ENCODE data around the gene HERPUD1.

HERPUD1 gene

DNA sequence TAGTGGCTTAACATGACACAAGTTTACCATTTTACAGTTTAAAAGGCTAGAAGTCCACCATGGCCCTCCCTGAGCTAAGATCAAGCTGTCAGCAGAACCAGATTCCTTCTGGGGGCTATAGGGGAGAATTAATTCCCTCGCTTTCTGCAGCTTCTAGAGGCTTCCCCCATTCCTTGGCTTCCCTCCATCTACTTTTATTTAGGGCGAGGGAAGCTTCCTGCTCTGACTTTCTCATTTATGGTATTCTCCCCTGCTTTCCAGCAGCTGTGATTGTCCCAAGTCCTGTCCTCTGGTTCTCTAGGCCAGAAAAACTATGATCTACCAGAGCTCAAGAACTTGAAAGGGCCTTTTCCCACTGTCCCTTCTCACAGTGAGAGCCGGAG, 34.1 kb downstream of the HERPUD1 start:
- WGBS (ENCODE audit: insufficient coverage), result 100% methylated on average over 2 of the region's 3 CpGs
- POLR2A ChIA-PET, result no interaction called here

DNA sequence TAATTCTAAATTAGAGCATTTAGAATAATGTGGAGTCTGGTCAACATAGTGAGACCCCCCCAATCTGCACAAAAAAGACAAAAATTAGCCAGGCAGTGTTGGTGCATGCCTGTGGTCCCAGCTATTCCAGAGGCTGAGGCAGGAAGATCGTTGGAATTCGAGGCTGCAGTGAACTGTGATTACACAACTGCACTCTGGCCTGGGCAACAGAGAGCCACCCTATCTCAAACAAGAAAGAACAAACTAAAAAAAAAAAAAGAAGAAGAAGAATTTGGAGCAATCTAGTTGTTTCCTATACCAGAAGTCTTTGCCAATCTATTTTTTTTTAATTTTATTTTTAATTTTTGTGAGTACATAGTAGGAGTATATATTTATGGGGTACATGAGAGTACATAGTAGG, 35.8 kb downstream of the HERPUD1 start:
- DNase-seq, result no peak
- no peak overlapping the region for H3K27ac ChIP-seq (ENCODE audit: insufficient read depth in 1 of 2, low read depth in 1 of 2, low read length in 2 of 2, poor library complexity in 1 of 2, severe bottlenecking in 2 of 2)
- WGBS (ENCODE audit: insufficient coverage), result 80% methylated on average over 1 of the region's 2 CpGs
- peaks cover 2 to 13% (median 7%) of the 10 kb centered on the region in 4 experiments for H3K4me1 ChIP-seq (ENCODE audit: control extremely low read depth in 1 of 4, control insufficient read depth in 4 of 4, insufficient read depth in 4 of 4, low read length in 3 of 4)
- CTCF ChIA-PET, result interaction anchor here (0.6 to 1.0 kb wide), 3 partner anchors 116 to 281 kb away, joined by 3 read pairs; no protein-coding TSS in a partner anchor
- no peaks in the 10 kb centered on the region for H3K9me3 ChIP-seq (ENCODE audit: control extremely low read depth in 1 of 5, control insufficient read depth in 4 of 5, insufficient read depth in 2 of 5, low read depth in 1 of 5, low read length in 4 of 5)
- H3K27me3 ChIP-seq (replicated peaks in 2 of 5; ENCODE audit: control insufficient read depth in 4 of 5, insufficient read depth in 5 of 5, low read length in 4 of 5), result no peaks in the 10 kb centered on the region
- no peak overlapping the region for H3K4me3 ChIP-seq (ENCODE audit: control insufficient read depth in 1 of 7, extremely low read depth in 1 of 7, insufficient read depth in 4 of 7, low read depth in 2 of 7, low read length in 6 of 7)
- POLR2A ChIA-PET, result interaction anchor here (0.6 to 0.7 kb wide), 2 partner anchors 10 to 203 kb away, joined by 3 read pairs; no protein-coding TSS in a partner anchor
- H3K36me3 ChIP-seq (ENCODE audit: control insufficient read depth in 4 of 4, insufficient read depth in 4 of 4, low read length in 3 of 4), result no peaks in the 10 kb centered on the region

More for the DNA sequence above, 34.1 kb downstream of the HERPUD1 start:
- H3K9me3 ChIP-seq (ENCODE audit: control extremely low read depth in 1 of 5, control insufficient read depth in 4 of 5, insufficient read depth in 2 of 5, low read depth in 1 of 5, low read length in 4 of 5), result no peaks in the 10 kb centered on the region
- H3K27me3 ChIP-seq (replicated peaks in 2 of 5; ENCODE audit: control insufficient read depth in 4 of 5, insufficient read depth in 5 of 5, low read length in 4 of 5), result no peaks in the 10 kb centered on the region
- no peaks in the 10 kb centered on the region for H3K36me3 ChIP-seq (ENCODE audit: control insufficient read depth in 4 of 4, insufficient read depth in 4 of 4, low read length in 3 of 4)
- H3K27ac ChIP-seq (ENCODE audit: insufficient read depth in 1 of 2, low read depth in 1 of 2, low read length in 2 of 2, poor library complexity in 1 of 2, severe bottlenecking in 2 of 2), result no peak overlapping the region
- DNase-seq, result no peak
- H3K4me3 ChIP-seq (ENCODE audit: control insufficient read depth in 1 of 7, extremely low read depth in 1 of 7, insufficient read depth in 4 of 7, low read depth in 2 of 7, low read length in 6 of 7), result no peak overlapping the region
- CTCF ChIA-PET, result interaction anchor here (0.7 to 6.9 kb wide), 12 partner anchors 9 to 204 kb away, joined by 3 to 61 read pairs (median 4); partner anchors contain the start of gene NLRC5
- H3K4me1 ChIP-seq (ENCODE audit: control extremely low read depth in 1 of 4, control insufficient read depth in 4 of 4, insufficient read depth in 4 of 4, low read length in 3 of 4), result peaks cover 2 to 25% (median 12%) of the 10 kb centered on the region in 4 experiments

DNA sequence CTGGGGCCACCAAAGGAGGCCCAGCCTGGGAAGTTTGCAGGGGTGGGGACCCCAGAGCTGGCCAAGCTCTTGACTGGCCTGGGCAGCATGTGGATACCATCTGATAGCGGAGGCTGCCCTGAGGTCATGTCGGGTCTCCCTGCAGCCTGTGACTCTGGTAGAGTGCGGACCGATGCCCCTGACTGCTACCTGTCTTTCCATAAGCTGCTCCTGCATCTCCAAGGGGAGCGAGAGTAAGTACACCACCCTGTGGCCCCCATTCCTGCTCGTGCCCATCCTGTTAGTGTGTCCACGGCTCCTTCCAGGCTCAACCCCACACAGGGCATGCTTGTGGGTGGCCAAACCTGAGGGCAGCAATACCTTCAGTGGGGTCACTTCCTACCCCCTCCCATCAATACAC, 37.8 kb downstream of the HERPUD1 start:
- peaks cover 4 to 16% (median 9%) of the 10 kb centered on the region in 4 experiments for H3K4me1 ChIP-seq (ENCODE audit: control extremely low read depth in 1 of 4, control insufficient read depth in 4 of 4, insufficient read depth in 4 of 4, low read length in 3 of 4)
- DNase-seq, result no peak
- 94% methylated on average over 7 of the region's 7 CpGs for WGBS (ENCODE audit: insufficient coverage)
- H3K36me3 ChIP-seq (ENCODE audit: control insufficient read depth in 4 of 4, insufficient read depth in 4 of 4, low read length in 3 of 4), result no peaks in the 10 kb centered on the region
- CTCF ChIA-PET, result interaction anchor here (0.8 to 3.2 kb wide), 6 partner anchors 9 to 115 kb away, joined by 3 to 14 read pairs (median 3); no protein-coding TSS in a partner anchor
- H3K9me3 ChIP-seq (ENCODE audit: control extremely low read depth in 1 of 5, control insufficient read depth in 4 of 5, insufficient read depth in 2 of 5, low read depth in 1 of 5, low read length in 4 of 5), result no peaks in the 10 kb centered on the region
- no peak overlapping the region for H3K4me3 ChIP-seq (ENCODE audit: control insufficient read depth in 1 of 7, extremely low read depth in 1 of 7, insufficient read depth in 4 of 7, low read depth in 2 of 7, low read length in 6 of 7)
- H3K27ac ChIP-seq (ENCODE audit: insufficient read depth in 1 of 2, low read depth in 1 of 2, low read length in 2 of 2, poor library complexity in 1 of 2, severe bottlenecking in 2 of 2), result no peak overlapping the region
- POLR2A ChIA-PET, result no interaction called here
- no peaks in the 10 kb centered on the region for H3K27me3 ChIP-seq (replicated peaks in 2 of 5; ENCODE audit: control insufficient read depth in 4 of 5, insufficient read depth in 5 of 5, low read length in 4 of 5)

DNA sequence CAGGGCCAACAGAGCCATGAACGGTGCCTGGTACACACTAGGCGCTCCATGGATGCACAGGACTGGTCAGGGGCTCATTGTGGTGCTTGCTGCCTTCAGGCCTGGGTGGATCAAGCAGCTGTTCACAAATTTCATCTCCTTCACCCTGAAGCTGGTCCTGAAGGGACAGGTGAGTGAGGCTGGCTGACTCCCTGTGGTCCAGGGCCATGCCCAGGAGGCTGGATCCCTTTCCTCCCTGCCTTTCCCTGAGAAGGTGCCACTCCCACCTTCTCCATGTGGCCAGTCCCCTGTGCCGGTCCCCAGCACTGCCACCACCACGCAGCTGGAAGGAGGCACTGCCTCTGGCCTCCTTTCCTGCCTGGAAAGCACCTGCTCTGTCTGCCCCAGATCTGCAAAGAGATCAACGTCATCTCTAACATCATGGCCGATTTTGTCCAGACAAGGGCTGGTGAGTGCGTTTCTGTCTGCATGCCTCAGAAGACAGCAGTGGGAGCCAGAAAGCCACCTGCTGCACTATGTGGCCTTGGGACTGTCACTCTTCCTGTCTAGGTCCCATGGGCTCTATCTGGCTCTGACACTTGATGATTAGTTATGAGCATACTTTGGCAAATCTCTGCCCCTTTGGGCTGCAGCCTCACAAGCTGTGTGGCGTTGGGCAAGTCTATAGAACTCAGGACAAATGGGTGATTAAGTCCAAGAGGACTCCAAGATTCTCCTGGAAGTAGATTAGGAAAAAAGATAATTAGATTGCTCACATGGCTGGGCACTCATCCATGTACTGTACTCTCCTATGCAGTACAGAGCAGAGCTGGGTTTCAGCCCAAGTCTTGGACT, 39.2 kb downstream of the HERPUD1 start:
- CTCF ChIA-PET, result interaction anchor here (1.4 to 3.2 kb wide), 4 partner anchors 10 to 75 kb away, joined by 3 to 14 read pairs (median 6); partner anchors contain the start of gene NLRC5
- peak in 1 of 3 donors; percentile 36 for DNase-seq
- WGBS (ENCODE audit: insufficient coverage), result 75% methylated on average over 8 of the region's 8 CpGs
- H3K27ac ChIP-seq (ENCODE audit: insufficient read depth in 1 of 2, low read depth in 1 of 2, low read length in 2 of 2, poor library complexity in 1 of 2, severe bottlenecking in 2 of 2), result no peak overlapping the region
- POLR2A ChIA-PET, result interaction anchor here (0.8 kb wide), 1 partner anchor 34 kb away, joined by 3 read pairs; no protein-coding TSS in a partner anchor
- no peak overlapping the region for H3K4me3 ChIP-seq (ENCODE audit: control insufficient read depth in 1 of 7, extremely low read depth in 1 of 7, insufficient read depth in 4 of 7, low read depth in 2 of 7, low read length in 6 of 7)
- peaks cover 5 to 14% (median 7%) of the 10 kb centered on the region in 4 experiments for H3K4me1 ChIP-seq (ENCODE audit: control extremely low read depth in 1 of 4, control insufficient read depth in 4 of 4, insufficient read depth in 4 of 4, low read length in 3 of 4)
- no peaks in the 10 kb centered on the region for H3K27me3 ChIP-seq (replicated peaks in 2 of 5; ENCODE audit: control insufficient read depth in 4 of 5, insufficient read depth in 5 of 5, low read length in 4 of 5)
- H3K36me3 ChIP-seq (ENCODE audit: control insufficient read depth in 4 of 4, insufficient read depth in 4 of 4, low read length in 3 of 4), result no peaks in the 10 kb centered on the region
- no peaks in the 10 kb centered on the region for H3K9me3 ChIP-seq (ENCODE audit: control extremely low read depth in 1 of 5, control insufficient read depth in 4 of 5, insufficient read depth in 2 of 5, low read depth in 1 of 5, low read length in 4 of 5)

DNA sequence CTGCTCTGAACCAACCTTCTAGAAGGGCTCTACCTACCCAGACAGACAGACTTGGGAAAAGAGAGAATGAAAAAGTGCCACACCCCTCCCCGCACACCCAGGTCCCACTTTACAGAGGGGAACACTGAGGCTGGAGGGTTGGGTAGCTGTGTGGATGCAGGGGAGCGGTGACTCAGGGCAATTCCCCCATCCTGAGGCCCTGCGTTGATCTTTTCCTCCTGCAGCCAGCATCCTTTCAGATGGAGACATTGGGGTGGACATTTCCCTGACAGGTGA, 39.8 kb downstream of the HERPUD1 start:
- Histone ChIP-seq H3K36me3 (ENCODE audit: control insufficient read depth in 4 of 4, insufficient read depth in 4 of 4, low read length in 3 of 4) (no peaks in the 10 kb centered on the region), H3K9me3 (ENCODE audit: control extremely low read depth in 1 of 5, control insufficient read depth in 4 of 5, insufficient read depth in 2 of 5, low read depth in 1 of 5, low read length in 4 of 5) (no peaks in the 10 kb centered on the region), H3K27ac (ENCODE audit: insufficient read depth in 1 of 2, low read depth in 1 of 2, low read length in 2 of 2, poor library complexity in 1 of 2, severe bottlenecking in 2 of 2) (no peak overlapping the region), H3K27me3 (replicated peaks in 2 of 5; ENCODE audit: control insufficient read depth in 4 of 5, insufficient read depth in 5 of 5, low read length in 4 of 5) (no peaks in the 10 kb centered on the region), H3K4me3 (ENCODE audit: control insufficient read depth in 1 of 7, extremely low read depth in 1 of 7, insufficient read depth in 4 of 7, low read depth in 2 of 7, low read length in 6 of 7) (no peak overlapping the region), H3K4me1 (ENCODE audit: control extremely low read depth in 1 of 4, control insufficient read depth in 4 of 4, insufficient read depth in 4 of 4, low read length in 3 of 4) (peaks cover 5 to 12% (median 5%) of the 10 kb centered on the region in 4 experiments)
- DNase-seq, result no peak
- CTCF ChIA-PET, result interaction anchor here (1.4 to 7.3 kb wide), 6 partner anchors 8 to 178 kb away, joined by 3 to 59 read pairs (median 5); partner anchors contain the start of genes CETP and NLRC5
- POLR2A ChIA-PET, result no interaction called here
- WGBS (ENCODE audit: insufficient coverage), result no CpG with 5 or more reads among the region's 3 CpGs

DNA sequence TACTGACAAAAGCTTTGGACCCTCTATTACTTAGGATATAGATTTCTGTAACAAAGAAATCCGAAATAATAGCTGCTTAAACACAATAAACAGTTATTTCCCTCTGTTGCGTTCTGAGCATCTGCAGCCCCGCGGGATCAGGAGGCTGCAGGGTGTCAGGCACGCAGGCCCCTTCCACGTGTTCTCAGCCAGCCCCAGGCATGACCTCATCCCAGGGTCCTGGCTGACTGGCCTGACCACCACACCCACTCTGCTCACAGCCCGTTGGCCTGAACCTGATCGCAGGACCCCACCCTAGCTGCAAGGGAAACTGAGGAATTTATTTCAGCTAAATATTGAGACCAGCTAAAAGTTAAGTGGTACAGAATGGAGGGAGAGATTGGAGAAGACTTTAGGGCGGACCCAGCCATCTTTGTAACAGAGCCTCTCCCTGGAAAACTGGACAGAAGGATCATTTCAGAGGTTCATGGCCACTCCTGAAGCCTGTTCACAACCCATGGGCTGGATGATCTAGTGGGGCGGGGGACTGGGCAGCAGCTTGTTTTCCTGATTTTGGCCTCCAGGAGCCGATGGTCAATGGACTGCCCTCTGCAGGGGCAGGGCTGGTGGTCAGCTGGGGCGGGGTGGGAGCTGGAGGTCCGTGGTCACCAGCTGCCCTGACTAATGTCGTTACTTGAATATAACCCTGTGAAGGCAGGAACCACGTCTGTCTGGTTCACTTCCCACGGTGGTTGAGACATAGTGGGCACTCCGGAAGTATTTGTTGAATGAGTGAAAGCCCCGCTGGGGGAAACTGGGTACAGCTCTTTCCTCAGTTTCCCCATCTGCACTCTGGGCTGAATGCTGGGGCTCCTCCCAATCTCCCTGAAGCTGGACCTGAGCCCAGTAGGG, 40.7 kb downstream of the HERPUD1 start:
- Histone ChIP-seq H3K9me3 (ENCODE audit: control extremely low read depth in 1 of 5, control insufficient read depth in 4 of 5, insufficient read depth in 2 of 5, low read depth in 1 of 5, low read length in 4 of 5) (no peaks in the 10 kb centered on the region), H3K27me3 (replicated peaks in 2 of 5; ENCODE audit: control insufficient read depth in 4 of 5, insufficient read depth in 5 of 5, low read length in 4 of 5) (no peaks in the 10 kb centered on the region), H3K4me1 (ENCODE audit: control extremely low read depth in 1 of 4, control insufficient read depth in 4 of 4, insufficient read depth in 4 of 4, low read length in 3 of 4) (peaks cover 5 to 12% (median 5%) of the 10 kb centered on the region in 4 experiments), H3K36me3 (ENCODE audit: control insufficient read depth in 4 of 4, insufficient read depth in 4 of 4, low read length in 3 of 4) (no peaks in the 10 kb centered on the region), H3K27ac (ENCODE audit: insufficient read depth in 1 of 2, low read depth in 1 of 2, low read length in 2 of 2, poor library complexity in 1 of 2, severe bottlenecking in 2 of 2) (no peak overlapping the region), H3K4me3 (ENCODE audit: control insufficient read depth in 1 of 7, extremely low read depth in 1 of 7, insufficient read depth in 4 of 7, low read depth in 2 of 7, low read length in 6 of 7) (no peak overlapping the region)
- ChIA-PET POLR2A (no interaction called here), CTCF (interaction anchor here (0.8 to 7.3 kb wide), 8 partner anchors 9 to 179 kb away, joined by 3 to 59 read pairs (median 5); partner anchors contain the start of gene CETP)
- 90% methylated on average over 16 of the region's 18 CpGs for WGBS (ENCODE audit: insufficient coverage)
- no peak for DNase-seq

Data from common myeloid progenitor, CD34-positive (primary cell).